ENCODE measurements around the gene ST7.

Gene ST7

DNA sequence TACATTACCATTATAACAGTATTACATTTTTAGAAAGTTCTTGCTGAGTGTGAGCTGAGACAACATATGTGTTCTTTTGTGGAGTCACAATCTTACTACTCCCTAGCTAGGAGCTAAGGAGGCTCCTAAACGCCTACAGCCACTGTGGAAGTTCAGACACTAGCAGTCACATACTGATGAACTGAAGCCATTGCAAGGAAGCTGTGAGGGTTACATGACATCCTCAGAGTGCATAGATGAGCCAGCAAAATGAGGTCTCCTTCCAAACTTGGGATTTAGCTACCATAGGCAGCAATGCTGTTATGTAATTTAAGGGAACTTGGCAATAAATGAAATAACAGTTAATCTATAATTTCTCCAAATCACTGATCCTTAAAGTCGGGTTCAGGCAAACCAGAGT lies 10.8 kb upstream of the ST7 start:
- no peak for DNase-seq (ENCODE audit: low read depth, low spot score)
- ChIA-PET POLR2A (no interaction called here), CTCF (interaction anchor here (5.0 kb wide), 1 partner anchor 12 kb away, joined by 31 read pairs; no protein-coding TSS in a partner anchor)
- no peak overlapping the region for H3K4me3 ChIP-seq (ENCODE audit: low read depth, low read length)
- TF ChIP-seq, protein P1, sequence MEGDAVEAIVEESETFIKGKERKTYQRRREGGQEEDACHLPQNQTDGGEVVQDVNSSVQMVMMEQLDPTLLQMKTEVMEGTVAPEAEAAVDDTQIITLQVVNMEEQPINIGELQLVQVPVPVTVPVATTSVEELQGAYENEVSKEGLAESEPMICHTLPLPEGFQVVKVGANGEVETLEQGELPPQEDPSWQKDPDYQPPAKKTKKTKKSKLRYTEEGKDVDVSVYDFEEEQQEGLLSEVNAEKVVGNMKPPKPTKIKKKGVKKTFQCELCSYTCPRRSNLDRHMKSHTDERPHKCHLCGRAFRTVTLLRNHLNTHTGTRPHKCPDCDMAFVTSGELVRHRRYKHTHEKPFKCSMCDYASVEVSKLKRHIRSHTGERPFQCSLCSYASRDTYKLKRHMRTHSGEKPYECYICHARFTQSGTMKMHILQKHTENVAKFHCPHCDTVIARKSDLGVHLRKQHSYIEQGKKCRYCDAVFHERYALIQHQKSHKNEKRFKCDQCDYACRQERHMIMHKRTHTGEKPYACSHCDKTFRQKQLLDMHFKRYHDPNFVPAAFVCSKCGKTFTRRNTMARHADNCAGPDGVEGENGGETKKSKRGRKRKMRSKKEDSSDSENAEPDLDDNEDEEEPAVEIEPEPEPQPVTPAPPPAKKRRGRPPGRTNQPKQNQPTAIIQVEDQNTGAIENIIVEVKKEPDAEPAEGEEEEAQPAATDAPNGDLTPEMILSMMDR (IDR thresholded peaks at IDR 0.05; ENCODE audit: insufficient read depth, low read length, missing control alignments) = no peak

DNA sequence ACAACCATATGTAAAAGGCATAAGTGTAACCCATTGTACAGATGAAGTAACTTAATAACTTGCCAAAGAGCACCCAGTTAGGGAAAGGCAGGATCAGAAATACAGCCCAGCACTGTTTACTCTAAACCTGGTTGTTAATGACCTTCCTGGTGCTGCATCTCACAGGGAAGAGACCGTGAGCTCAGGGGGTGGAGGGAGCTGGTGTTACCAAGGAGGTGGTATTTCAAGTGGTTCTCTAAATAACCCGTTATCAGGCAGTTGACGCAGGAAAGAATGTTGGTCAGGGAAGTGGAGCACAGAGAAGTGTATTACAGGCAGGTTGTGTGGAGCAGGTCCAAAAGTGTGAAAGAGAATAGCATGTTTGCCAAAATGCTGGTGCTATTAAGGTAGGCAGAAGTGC lies 4.4 kb upstream of the ST7 start:
- POLR2A ChIA-PET = no interaction called here
- no peak overlapping the region for H3K4me3 ChIP-seq (ENCODE audit: low read depth, low read length)
- TF ChIP-seq, protein P1 (IDR thresholded peaks at IDR 0.05; ENCODE audit: insufficient read depth, low read length, missing control alignments) = no peak
- DNase-seq (ENCODE audit: low read depth, low spot score) = no peak
- CTCF ChIA-PET = no interaction called here

DNA sequence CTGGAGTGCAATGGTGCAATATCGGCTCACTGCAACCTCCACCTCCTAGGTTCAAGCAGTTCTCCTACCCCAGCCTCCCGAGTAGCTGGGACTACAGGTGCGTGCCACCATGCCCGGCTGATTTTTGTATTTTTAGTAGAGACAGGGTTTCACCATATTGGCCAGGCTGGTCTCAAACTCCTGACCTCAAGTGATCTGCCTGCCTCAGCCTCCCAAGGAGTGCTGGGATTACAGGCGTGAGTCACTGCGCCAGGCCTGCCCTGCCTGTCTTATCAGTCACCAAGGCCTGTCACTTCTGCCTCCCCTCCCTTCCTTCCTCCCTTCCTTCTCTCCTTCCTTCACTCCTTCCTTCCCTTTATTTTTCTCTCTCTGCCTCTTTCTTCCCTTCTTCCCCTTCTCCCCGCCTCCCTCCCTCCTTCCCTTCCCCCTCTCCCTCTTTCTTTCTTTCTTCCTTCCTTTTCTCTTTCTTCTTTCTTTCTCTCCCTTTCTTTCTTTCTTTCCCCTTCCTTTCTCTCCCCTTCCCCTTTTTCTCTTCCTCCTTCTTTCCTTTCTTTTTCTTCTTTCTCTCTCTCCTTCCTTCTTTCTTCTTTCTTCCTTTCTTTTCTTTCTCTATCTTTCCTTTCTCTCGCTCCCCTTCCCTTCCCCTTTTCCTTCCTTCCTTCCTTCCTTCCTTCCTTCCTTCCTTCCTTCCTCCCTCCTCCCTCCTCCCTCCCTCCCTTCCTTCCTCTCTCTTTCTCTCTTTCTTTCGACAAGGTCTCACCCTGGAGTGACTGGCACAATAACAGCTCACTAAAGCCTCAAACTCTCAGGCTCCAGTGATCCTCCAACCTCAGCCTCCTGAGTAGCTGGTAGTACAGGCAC lies 3.1 kb upstream of the ST7 start:
- H3K4me3 ChIP-seq (ENCODE audit: low read depth, low read length) = no peak overlapping the region
- POLR2A ChIA-PET = no interaction called here
- TF ChIP-seq, protein P1 (IDR thresholded peaks at IDR 0.05; ENCODE audit: insufficient read depth, low read length, missing control alignments) = no peak
- CTCF ChIA-PET = no interaction called here
- DNase-seq (ENCODE audit: low read depth, low spot score) = no peak

DNA sequence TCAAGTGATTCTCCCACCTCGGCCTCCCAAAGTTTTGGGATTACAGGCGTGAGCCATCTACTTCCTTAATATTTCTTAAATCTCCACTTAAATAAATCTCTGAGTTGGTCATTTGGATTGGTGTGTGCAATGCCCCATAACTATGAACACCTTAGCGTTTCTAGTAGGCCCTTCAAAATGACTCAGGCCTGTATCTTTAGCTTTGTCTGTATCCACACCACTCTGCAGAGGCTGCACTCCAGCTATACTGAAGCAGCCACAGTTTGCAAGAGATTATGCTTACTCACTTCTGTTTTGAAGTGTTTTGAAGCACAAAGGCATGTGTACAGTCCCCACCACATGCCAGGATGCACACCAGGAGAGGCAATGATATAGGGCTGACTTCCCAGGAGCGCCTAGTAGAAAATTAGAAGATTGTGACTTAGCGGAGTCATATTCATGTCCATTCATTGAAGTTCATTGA lies 2.4 kb upstream of the ST7 start:
- no peak for DNase-seq (ENCODE audit: low read depth, low spot score)
- TF ChIP-seq, protein P1 (IDR thresholded peaks at IDR 0.05; ENCODE audit: insufficient read depth, low read length, missing control alignments) = no peak
- no peak overlapping the region for H3K4me3 ChIP-seq (ENCODE audit: low read depth, low read length)
- ChIA-PET POLR2A (no interaction called here), CTCF (no interaction called here)

DNA sequence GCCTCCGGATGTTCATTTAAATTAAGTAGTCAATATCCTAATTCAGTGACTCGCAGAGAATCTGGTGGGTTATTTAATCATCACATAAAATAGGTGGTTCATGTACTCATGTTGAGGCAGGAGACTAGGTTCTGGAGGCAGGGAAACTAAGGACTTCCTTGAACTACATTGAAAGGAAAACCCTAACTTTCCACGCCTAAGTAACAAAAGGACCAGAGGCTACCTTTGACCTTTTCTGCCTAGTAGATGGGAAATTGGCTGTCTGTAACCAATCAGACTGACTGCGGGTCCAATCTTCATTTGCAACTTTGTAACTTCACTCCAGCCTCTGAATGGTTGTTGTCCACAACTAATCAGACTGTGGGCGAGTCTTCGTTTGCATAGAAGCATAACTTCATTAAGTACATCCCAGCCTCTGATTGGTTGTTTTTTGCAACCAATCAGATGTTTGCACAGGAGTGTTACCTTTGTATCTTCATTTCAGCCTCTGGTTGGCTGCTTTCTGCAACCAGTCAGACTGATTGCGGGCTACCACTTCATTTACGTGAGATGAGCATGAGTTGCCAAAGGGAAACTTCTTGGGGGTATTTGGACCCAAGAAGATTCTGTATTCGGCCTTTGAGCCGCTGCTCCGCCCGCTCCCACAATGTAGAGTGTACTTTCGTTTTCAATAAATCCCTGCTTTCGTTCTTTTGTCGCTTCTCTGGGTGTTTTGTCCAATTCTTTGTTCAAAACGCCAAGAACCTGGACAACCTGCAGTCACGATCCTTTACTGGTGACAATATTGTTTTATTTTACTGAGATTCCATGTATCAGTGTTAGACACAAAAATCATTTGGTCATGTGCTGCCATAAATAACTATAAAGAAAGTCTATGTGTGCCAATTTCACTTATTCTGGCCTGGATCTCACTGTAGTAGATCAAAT lies 1.7 kb upstream of the ST7 start:
- POLR2A ChIA-PET = no interaction called here
- DNase-seq (ENCODE audit: low read depth, low spot score) = no peak
- H3K4me3 ChIP-seq (ENCODE audit: low read depth, low read length) = no peak overlapping the region
- TF ChIP-seq, protein P1 (IDR thresholded peaks at IDR 0.05; ENCODE audit: insufficient read depth, low read length, missing control alignments) = no peak
- CTCF ChIA-PET = no interaction called here
